ENCODE measurements around the gene FBXL19.
"Not testable (repeated sequence)": the region's sequence is repeated elsewhere in the genome, so short reads cannot be mapped to it uniquely, and the experiment has no call there.

Gene FBXL19

DNA sequence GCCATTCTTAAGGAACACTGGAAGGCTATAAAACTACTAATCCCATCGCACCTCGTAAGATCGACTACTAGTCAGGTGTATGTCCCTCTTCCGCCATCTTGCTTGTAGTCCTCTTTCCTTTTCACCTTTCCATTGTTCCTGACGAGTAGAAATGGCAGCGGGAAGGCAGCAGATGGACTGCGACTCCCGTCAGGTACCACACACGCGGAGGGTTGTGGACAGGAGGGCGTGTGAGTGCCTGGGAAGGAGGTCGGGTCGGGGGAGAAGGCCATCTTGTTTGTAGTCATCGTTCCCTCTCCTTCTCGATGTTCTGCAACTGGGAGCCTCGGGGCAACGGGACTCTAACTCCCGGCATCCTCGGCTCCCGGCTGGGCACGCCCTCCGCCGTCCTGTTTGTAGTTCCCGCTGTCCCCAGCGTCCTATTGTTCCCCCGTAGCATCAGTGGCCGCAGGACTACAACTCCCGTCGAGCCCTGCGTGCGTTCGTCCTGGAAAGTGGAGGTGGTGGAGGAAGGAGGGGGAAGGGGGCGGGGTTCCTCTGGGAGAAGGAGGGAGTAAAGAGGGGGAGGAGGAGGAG, 324 bp upstream of the FBXL19 start:
- DNase-seq: peak; percentile 99

DNA sequence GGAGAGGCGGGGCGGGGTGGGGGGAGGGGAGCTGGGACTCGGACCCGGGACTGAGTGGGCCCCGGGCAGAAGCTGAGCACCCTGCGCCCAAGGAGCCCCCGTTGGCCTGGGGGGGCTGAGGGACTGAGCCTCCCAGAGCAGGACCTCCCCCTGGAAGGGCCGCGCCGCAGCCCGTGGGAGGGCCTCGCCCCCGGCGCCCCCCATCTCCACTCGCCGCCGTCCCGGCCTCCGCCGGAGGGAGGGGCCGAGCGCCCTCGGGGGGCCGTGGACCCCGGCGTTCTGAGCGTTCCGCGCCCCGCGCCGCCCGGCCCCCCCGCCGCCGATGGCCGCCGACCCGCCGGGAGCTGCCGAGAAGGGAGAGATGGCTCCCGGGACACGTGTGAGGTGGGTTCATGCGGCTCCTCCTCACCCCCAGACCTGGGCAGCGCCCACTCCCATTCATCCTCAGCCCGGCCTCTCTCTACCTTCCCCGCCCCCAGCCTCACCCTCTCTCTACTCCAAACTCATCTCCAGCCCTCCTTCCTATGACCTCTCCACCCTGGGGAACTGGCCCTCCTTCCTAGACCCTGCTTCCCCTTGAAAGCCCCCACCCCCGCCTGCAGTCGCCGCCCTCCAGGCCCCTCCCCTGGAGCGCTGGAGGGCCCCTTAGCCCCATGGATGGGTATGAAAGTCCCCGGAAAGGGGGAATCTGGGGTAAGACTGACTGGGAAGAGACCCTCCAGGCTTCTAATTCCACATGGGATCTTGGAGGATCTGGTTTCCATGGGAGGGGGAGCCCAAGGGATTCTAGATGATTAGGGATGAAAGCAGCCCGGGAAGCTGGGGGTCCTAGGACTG, 922 bp downstream of the FBXL19 start:
- DNase-seq: no peak

DNA sequence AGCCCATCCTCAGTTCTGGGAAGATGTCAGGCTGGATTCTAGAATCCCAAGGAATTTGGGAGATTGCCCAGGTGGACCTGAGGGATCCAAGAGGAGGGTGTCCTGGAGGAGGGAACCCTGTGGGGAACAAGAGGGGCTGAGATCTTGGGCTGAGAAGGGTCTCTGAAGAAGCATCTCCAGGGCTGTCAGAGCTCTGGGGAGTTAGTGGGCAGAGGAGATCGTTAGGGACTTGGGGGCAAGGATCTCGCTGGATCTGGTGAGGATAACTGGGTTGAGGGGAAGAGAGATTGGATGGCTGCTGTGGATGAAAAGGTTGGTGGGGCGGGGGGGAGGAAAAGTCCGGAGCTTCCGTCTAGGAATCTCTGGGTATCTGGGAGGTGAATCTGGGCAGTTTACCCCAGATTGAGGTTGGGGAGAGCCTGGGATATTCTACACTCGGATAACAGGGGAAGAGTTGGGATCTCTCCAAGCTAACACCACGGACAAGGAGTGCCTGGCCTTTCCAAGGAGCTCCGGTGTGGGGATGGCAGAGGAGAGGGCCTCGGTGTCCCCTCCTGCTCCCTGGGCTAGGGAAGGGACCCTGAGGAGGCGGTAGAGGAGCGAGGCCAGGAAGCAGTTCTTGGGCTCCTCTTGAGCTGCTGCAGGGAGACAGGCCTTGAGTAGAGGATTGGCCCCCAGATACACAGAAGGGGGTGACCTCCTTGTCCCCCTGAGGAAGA, 1.7 kb downstream of the FBXL19 start:
- DNase-seq: no peak

GRCh38 chr16:30925632-30925987, 2.2 kb downstream of the FBXL19 start:
- DNase-seq: no peak

GRCh38 chr16:30925995-30926811, 2.8 kb downstream of the FBXL19 start:
- DNase-seq: no peak

GRCh38 chr16:30926937-30927788, 3.8 kb downstream of the FBXL19 start:
- no peak for DNase-seq

GRCh38 chr16:30927789-30928378, 4.5 kb downstream of the FBXL19 start:
- DNase-seq: peak; percentile 68

DNA sequence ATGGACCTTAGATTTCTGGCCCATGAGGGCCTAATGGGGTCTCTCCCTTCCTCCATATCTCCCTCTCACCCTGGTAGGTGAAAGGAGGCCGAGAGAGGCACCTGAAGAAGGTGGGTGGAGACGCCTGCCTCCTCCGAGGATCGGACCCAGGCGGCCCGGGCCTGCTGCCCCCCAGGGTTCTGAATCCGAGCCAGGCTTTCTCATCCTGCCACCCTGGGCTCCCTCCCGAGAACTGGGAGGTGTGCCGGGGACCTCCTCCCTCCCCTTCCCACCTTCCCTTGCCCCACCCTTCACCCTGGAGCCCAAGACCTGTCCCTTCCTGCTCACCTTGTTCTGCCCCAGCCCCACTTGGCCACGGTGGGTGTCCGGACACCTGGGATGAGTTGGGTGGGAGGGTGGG, 5.0 kb downstream of the FBXL19 start:
- DNase-seq: no peak

GRCh38 chr16:30929167-30929566, 5.8 kb downstream of the FBXL19 start:
- DNase-seq: no peak

DNA sequence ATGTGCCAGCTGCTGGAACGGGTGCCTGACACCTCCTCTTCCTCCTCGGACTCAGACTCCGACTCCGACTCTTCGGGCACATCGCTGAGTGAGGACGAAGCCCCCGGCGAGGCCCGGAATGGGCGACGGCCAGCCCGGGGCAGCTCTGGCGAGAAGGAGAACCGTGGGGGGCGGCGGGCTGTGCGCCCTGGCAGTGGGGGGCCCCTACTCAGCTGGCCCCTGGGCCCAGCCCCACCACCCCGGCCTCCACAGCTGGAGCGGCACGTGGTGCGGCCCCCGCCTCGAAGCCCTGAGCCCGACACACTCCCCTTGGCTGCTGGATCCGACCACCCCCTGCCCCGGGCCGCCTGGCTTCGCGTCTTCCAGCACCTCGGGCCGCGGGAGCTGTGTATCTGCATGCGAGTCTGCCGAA, 6.8 kb downstream of the FBXL19 start:
- no peak for DNase-seq

DNA sequence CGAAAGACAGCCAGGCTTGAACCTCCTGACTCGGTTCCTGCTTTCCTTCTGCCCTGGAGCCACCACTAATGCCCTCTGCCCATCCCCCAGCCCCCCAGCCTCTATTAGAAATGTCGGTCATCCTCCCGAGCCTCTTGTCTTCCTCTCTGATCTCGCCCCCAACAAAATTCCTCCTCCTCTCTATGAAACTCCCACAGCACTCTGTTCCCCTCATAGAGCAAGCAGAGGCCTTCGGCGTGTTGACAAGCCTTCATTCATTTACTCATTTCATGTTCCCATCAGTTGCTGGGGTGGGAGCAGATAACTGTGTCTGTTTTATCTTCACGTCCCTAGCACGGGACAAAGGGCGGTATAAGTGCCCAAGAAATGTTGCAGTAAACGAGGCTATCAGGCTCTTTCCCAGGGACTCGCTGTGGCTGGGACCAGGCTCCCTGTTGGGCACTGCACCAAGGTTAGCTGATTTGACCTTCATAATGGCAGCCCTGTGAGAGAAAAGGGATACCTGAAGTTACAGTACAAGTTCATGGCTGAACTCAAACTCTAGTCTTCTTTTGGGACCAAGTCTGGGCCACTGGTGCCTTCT, 7.8 kb downstream of the FBXL19 start:
- DNase-seq: no peak

DNA sequence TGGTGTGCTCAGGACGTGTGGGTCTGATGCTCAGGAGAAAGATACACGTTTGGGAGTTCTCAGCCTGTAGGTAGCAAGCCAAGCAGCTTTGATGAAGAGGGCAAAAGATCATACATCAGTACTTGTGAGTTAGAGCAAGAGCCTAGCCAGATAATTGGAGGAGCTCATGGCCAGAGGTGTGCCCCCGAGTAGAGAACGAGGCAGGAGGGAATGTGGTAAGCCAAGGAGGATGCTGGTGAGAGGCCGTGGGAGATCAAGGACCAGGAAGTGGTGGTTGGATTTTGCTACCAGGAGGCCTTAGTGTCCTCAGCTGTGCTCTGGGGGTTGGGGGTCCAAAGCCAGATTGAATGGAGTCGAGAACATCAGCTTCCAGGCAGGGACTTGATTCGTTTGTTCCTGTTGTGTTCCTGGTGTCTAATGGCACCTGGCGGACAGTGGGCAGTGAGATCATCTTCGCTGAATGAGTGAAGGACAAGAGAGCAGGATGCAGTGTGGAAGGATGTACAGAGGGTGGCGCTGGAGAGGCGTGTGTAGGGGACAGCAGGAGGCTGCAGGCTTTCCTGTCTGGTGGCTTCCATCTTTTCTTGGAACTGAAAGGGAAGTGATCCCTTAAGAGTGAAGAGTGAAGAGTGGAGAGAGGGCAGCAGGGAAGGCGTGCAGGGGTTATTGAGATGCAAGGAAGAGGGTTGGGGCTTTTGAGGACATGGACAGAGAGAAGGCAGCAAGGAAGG, 11.6 kb downstream of the FBXL19 start:
- DNase-seq: no peak

DNA sequence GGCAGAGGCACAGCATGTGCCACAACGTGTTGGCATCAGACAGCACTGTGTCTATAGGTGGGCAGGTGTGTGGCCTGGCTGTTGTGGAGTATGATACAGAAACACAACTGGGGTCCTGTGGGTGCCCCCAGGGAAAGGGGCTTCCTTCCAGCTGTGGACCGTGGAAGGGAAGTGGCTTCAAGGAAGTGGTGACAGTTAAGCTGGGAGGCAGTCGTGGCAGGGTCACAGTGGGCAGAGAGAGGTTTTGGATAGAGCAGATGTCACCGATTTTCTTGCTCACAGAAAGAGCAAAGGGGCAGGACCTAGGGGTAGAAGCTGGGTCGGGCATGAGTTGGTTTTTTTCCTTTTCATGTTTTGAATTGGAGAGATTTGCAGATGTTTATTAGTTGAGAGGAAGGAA, 14.3 kb downstream of the FBXL19 start:
- DNase-seq: no peak

GRCh38 chr16:30939571-30939970, 16.2 kb downstream of the FBXL19 start:
- not testable (repeated sequence) for DNase-seq

DNA sequence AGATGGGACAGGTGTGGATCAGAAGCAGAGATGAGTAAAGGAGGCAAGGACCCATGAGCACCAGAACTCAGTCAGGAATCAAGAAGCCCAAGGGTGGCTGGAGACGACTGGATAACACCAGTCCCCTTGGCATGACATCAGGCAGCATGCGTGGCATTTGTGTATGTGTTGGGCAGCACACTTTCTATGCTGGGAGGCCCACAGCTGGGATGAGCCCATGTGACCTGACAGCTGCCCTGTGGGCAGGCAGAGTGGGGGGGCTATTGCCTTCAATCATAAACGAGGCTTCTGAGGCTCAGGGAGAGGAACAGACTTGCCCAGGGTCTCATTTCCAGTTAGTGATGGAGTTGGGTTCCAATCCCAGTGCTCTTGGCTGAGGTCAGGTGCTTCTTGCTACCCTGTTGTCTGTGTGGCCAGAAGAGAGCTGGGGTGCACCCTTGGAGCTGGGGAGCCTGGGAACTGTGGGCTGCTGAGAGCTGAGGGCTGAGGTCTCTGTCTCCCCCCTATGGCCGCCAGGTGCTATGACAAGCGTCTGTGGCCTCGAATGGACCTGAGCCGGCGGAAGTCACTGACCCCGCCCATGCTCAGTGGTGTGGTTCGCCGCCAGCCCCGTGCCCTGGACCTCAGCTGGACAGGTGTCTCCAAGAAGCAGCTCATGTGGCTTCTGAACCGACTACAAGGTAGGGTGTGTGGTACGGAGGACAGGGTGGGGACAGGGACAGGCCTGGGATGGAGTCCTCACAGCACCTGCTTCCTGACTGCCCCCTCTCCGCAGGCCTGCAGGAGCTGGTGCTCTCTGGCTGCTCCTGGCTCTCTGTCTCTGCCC, 18.4 kb downstream of the FBXL19 start:
- peak; percentile 32 for DNase-seq

- no peak for DNase-seq
These were observed 19.0 kb downstream of the FBXL19 start for GRCh38 chr16:30942426-30942806.

GRCh38 chr16:30944352-30944751, 21.0 kb downstream of the FBXL19 start:
- DNase-seq: no peak

- no peak for DNase-seq
These were observed 23.5 kb downstream of the FBXL19 start for GRCh38 chr16:30946671-30947540.

DNA sequence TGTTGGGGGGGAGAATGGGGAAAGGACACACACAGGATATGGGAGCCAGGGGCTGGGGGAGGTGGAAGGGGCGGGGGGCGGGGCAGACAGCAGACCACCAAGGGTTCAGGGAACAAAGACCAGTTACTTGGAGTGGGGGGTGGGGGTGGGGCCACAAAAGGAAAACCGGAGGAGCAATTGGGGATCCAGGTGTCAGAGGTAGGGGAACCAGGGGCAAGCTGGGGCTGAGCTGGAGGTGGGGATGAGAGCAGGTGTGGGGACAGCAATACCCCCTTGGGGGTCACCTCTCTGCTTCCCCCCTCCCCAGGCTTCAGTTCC, 24.1 kb downstream of the FBXL19 start:
- no peak for DNase-seq

Data from NCI-H1092 (cell line).